H9 (cell line): ENCODE measurements around the gene ACMSD. TPM values are rescaled to one million over a fixed set of nuclear protein-coding genes. Genes with fewer than 3 reads are reported as not detected.

Experiments used
- DNase-seq: peaks from one replicate; pipeline ENCODE4 v3.0.0-alpha.2; 2017
- H2AFZ ChIP-seq: one replicate; pipeline ENCODE4 v1.6.1; 2013; ENCODE audit warnings: mild to moderate bottlenecking, low read length, control low read depth, moderate library complexity
- H2AK5ac ChIP-seq: 2 replicates; pipeline ENCODE4 v1.6.1; 2013; ENCODE audit warnings: low read length, control low read depth, mixed read lengths; ENCODE audit not compliant: insufficient read length
- H2BK120ac ChIP-seq: one replicate; pipeline ENCODE4 v1.6.1; 2013; ENCODE audit warnings: low read depth, mild to moderate bottlenecking, low read length, control low read depth, inconsistent platforms; ENCODE audit not compliant: poor library complexity, severe bottlenecking
- H2BK12ac ChIP-seq: 2 replicates; pipeline ENCODE4 v1.6.1; 2013; ENCODE audit warnings: low read length, control low read depth, mixed read lengths, low read depth; ENCODE audit not compliant: insufficient read length
- H2BK15ac ChIP-seq: 2 replicates; pipeline ENCODE4 v1.6.1; 2013; ENCODE audit warnings: low read depth, low read length, control low read depth
- H2BK20ac ChIP-seq: one replicate; pipeline ENCODE4 v1.6.1; 2013; ENCODE audit warnings: low read depth, mild to moderate bottlenecking, low read length, control low read depth, inconsistent platforms; ENCODE audit not compliant: poor library complexity, severe bottlenecking
- H2BK5ac ChIP-seq: 2 replicates; pipeline ENCODE4 v1.6.1; 2013; ENCODE audit warnings: low read length, control low read depth, mixed read lengths; ENCODE audit not compliant: insufficient read length
- H3K14ac ChIP-seq: 2 replicates; pipeline ENCODE4 v1.6.1; 2013; ENCODE audit warnings: low read length, control low read depth; ENCODE audit not compliant: insufficient read depth
- H3K18ac ChIP-seq: 2 replicates; pipeline ENCODE4 v1.6.1; 2013; ENCODE audit warnings: low read depth, mild to moderate bottlenecking, mixed read lengths, low read length, control low read depth; ENCODE audit not compliant: insufficient read length
- H3K23ac ChIP-seq: 2 replicates; pipeline ENCODE4 v1.6.1; 2013; ENCODE audit warnings: low read length, control low read depth, mixed read lengths, low read depth; ENCODE audit not compliant: insufficient read length
- H3K23me2 ChIP-seq: 2 replicates; pipeline ENCODE4 v1.6.1; 2013; ENCODE audit warnings: low read depth, mild to moderate bottlenecking, mixed read lengths, low read length, control low read depth; ENCODE audit not compliant: insufficient read length, poor library complexity, severe bottlenecking
- H3K27ac ChIP-seq: 2 replicates; pipeline ENCODE4 v1.5.1; 2013; ENCODE audit warnings: low read length, control low read depth, mixed read lengths, low read depth; ENCODE audit not compliant: insufficient read length
- H3K27me3 ChIP-seq: 2 replicates; pipeline ENCODE4 v1.6.1; 2013; ENCODE audit warnings: low read length, control low read depth, inconsistent platforms; ENCODE audit not compliant: insufficient read depth
- H3K4ac ChIP-seq: 2 replicates; pipeline ENCODE4 v1.6.1; 2013; ENCODE audit warnings: low read depth, mild to moderate bottlenecking, control low read depth, inconsistent platforms, low read length, moderate library complexity
- H3K4me1 ChIP-seq: 2 replicates; pipeline ENCODE4 v1.6.1; 2013; ENCODE audit warnings: low read length, control low read depth, inconsistent platforms; ENCODE audit not compliant: insufficient read depth
- H3K4me2 ChIP-seq: 2 replicates; pipeline ENCODE4 v1.6.1; 2013; ENCODE audit warnings: low read length, control low read depth, mixed read lengths; ENCODE audit not compliant: insufficient read length, insufficient read depth
- H3K56ac ChIP-seq: 2 replicates; pipeline ENCODE4 v1.6.1; 2013; ENCODE audit warnings: low read depth, mild to moderate bottlenecking, mixed read lengths, low read length, control low read depth; ENCODE audit not compliant: insufficient read length
- H3K79me1 ChIP-seq: 2 replicates; pipeline ENCODE4 v1.6.1; 2013; ENCODE audit warnings: low read depth, mild to moderate bottlenecking, moderate library complexity, low read length, control low read depth, inconsistent platforms; ENCODE audit not compliant: insufficient read depth, poor library complexity, severe bottlenecking
- H3K79me2 ChIP-seq: 2 replicates; pipeline ENCODE4 v1.6.1; 2013; ENCODE audit warnings: low read length, control low read depth, inconsistent platforms; ENCODE audit not compliant: insufficient read depth
- H3K9ac ChIP-seq: 2 replicates; pipeline ENCODE4 v1.6.1; 2013; ENCODE audit warnings: low read length, control low read depth, mixed read lengths; ENCODE audit not compliant: insufficient read length; ENCODE audit errors: extremely low read depth
- H3K9me3 ChIP-seq: one replicate; pipeline ENCODE4 v1.6.1; 2013; ENCODE audit warnings: low read depth, low read length, inconsistent platforms; ENCODE audit not compliant: control insufficient read depth
- H3T11ph ChIP-seq: one replicate; pipeline ENCODE4 v1.6.1; 2013; ENCODE audit warnings: mild to moderate bottlenecking, low read length, control low read depth, inconsistent platforms
- H4K20me1 ChIP-seq: one replicate; pipeline ENCODE4 v1.6.1; 2013; ENCODE audit not compliant: control insufficient read depth, insufficient read length, insufficient read depth
- H4K5ac ChIP-seq: 2 replicates; pipeline ENCODE4 v1.6.1; 2013; ENCODE audit warnings: low read depth, mild to moderate bottlenecking, mixed read lengths, low read length, control low read depth; ENCODE audit not compliant: insufficient read length
- H4K8ac ChIP-seq: replicated peaks from 2 replicates; pipeline ENCODE4 v1.6.1; 2013; ENCODE audit warnings: low read length, control low read depth, mixed read lengths, low read depth; ENCODE audit not compliant: insufficient read length
- H4K91ac ChIP-seq: 2 replicates; pipeline ENCODE4 v1.6.1; 2013; ENCODE audit warnings: low read depth, mild to moderate bottlenecking, moderate library complexity, mixed read lengths, low read length, control low read depth; ENCODE audit not compliant: insufficient read length
- H3K27ac Mint-ChIP-seq, 3 experiments: 2 replicates in 2 of 3; 3 replicates in 1 of 3; pipeline ENCODE4 v1.8.0; 2020 to 2021; ENCODE audit warnings: mixed read lengths in 3 of 3, mild to moderate bottlenecking in 1 of 3, moderate library complexity in 1 of 3
- H3K27me3 Mint-ChIP-seq: 2 replicates; pipeline ENCODE4 v1.8.0; 2021; ENCODE audit warnings: low read depth, mild to moderate bottlenecking, moderate library complexity, mixed read lengths
- H3K36me3 Mint-ChIP-seq, 3 experiments: 2 replicates in 2 of 3; 3 replicates in 1 of 3; pipeline ENCODE4 v1.8.0; 2020 to 2021; ENCODE audit warnings: low read depth in 3 of 3, mixed read lengths in 3 of 3; ENCODE audit not compliant: insufficient read depth in 1 of 3
- H3K4me1 Mint-ChIP-seq, 2 experiments: 2 replicates each; pipeline ENCODE4 v1.8.0; 2020; ENCODE audit warnings: mixed read lengths in 2 of 2
- H3K4me3 Mint-ChIP-seq, 2 experiments: 2 replicates in 1 of 2; 3 replicates in 1 of 2; pipeline ENCODE4 v1.8.0; 2020 to 2021; ENCODE audit warnings: mild to moderate bottlenecking in 2 of 2, mixed read lengths in 2 of 2, moderate library complexity in 1 of 2
- H3K9me3 Mint-ChIP-seq, 2 experiments: 2 replicates in 1 of 2; 3 replicates in 1 of 2; pipeline ENCODE4 v1.8.0; 2020; ENCODE audit warnings: mild to moderate bottlenecking in 2 of 2, mixed read lengths in 2 of 2, moderate library complexity in 1 of 2
- CTCF ChIP-seq: fragments of 200-600 bp; sonication (generic); conservative IDR thresholded peaks from 3 replicates; pipeline ENCODE4 v1.8.0; 2021; ENCODE audit warnings: antibody characterized with exemption, mild to moderate bottlenecking
- WGBS: extraction: QIAGEN DNeasy Blood & Tissue Kit; methylation state at CpG from one replicate; pipeline ENCODE4 v1.1.7; 2013; ENCODE audit warnings: missing lambda C conversion rate, low lambda C conversion rate, mixed read lengths; ENCODE audit not compliant: insufficient read length; ENCODE audit errors: extremely low coverage; 5-methylcytosine and 5-hydroxymethylcytosine counted together
- total RNA-seq: library from RNA; stranded (reverse); gene quantifications from 2 replicates; pipeline ENCODE4 v1.2.1, GENCODE V29; 2021

The ACMSD gene
- total RNA-seq, 1 experiment from 2014 or later: not detected

- H3K79me1 ChIP-seq: no peaks in the 10 kb centered on the region
- no peak overlapping the region for H3K4me2 ChIP-seq
- no CpG with 5 or more reads among the region's 2 CpGs for WGBS
These were observed 7.3 kb downstream of the ACMSD start for GRCh38 chr2:134845719-134846118.

More at GRCh38 chr2:134845719-134846118, 7.3 kb downstream of the ACMSD start:
- Histone ChIP-seq H4K20me1 (no peaks in the 10 kb centered on the region), H3K14ac (no peak overlapping the region), H4K5ac (no peak overlapping the region), H2BK20ac (no peak overlapping the region), H2AK5ac (no peak overlapping the region), H2AFZ (no peak overlapping the region), H3K4me1 (no peaks in the 10 kb centered on the region), H4K91ac (no peak overlapping the region), H2BK5ac (no peak overlapping the region), H3K23me2 (no peaks in the 10 kb centered on the region), H3K23ac (no peak overlapping the region), H4K8ac (no peak overlapping the region), H3K79me2 (no peaks in the 10 kb centered on the region), H3K56ac (no peak overlapping the region), H3K9me3 (no peaks in the 10 kb centered on the region), H3K4ac (no peak overlapping the region), H2BK120ac (no peak overlapping the region), H3K27me3 (no peaks in the 10 kb centered on the region), H3K18ac (no peak overlapping the region), H3K9ac (no peak overlapping the region), H3K27ac (no peak overlapping the region), H2BK12ac (no peak overlapping the region), H2BK15ac (no peak overlapping the region), H3T11ph (no peak overlapping the region)
- no peak for DNase-seq
- peaks cover 6 to 12% of the 10 kb centered on the region in 2 experiments; a peak in 4 of 5 replicates for H3K9me3 Mint-ChIP-seq
- H3K27ac Mint-ChIP-seq: no peak overlapping the region
- peaks cover 0 to 3% of the 10 kb centered on the region in 2 experiments; a peak in 2 of 4 replicates for H3K4me1 Mint-ChIP-seq
- H3K36me3 Mint-ChIP-seq: no peaks in the 10 kb centered on the region
- H3K27me3 Mint-ChIP-seq: peaks cover 3% of the 10 kb centered on the region
- no peak overlapping the region for H3K4me3 Mint-ChIP-seq
- TF ChIP-seq CTCF: no peak
